Mononuclear cell (primary cell): ENCODE measurements around the gene RPUSD3. TPM values are rescaled to one million over a fixed set of nuclear protein-coding genes. Genes with fewer than 3 reads are reported as not detected.

Experiments
- H3K27me3 ChIP-seq: 2 replicates; pipeline ENCODE4 v1.6.0; 2011; ENCODE audit warnings: low read length, control low read depth; ENCODE audit not compliant: insufficient read depth
- H3K4me1 ChIP-seq: 2 replicates; pipeline ENCODE4 v1.5.1; 2011; ENCODE audit warnings: mild to moderate bottlenecking, low read length, control low read depth; ENCODE audit not compliant: insufficient read depth
- H3K4me3 ChIP-seq: 2 replicates; pipeline ENCODE4 v1.5.1; 2011; ENCODE audit warnings: mild to moderate bottlenecking, low read length, moderate library complexity
- H3K9me3 ChIP-seq: 2 replicates; pipeline ENCODE4 v1.5.1; 2011; ENCODE audit warnings: low read depth, mild to moderate bottlenecking, control low read depth, low read length
- total RNA-seq: library from RNA; depleted of rRNA; stranded (reverse); fragments of >200 nt; gene quantifications from one replicate; pipeline ENCODE4 v1.2.3, GENCODE V29; 2012

RPUSD3 gene
- total RNA-seq, 1 donor: 5.7 TPM

DNA sequence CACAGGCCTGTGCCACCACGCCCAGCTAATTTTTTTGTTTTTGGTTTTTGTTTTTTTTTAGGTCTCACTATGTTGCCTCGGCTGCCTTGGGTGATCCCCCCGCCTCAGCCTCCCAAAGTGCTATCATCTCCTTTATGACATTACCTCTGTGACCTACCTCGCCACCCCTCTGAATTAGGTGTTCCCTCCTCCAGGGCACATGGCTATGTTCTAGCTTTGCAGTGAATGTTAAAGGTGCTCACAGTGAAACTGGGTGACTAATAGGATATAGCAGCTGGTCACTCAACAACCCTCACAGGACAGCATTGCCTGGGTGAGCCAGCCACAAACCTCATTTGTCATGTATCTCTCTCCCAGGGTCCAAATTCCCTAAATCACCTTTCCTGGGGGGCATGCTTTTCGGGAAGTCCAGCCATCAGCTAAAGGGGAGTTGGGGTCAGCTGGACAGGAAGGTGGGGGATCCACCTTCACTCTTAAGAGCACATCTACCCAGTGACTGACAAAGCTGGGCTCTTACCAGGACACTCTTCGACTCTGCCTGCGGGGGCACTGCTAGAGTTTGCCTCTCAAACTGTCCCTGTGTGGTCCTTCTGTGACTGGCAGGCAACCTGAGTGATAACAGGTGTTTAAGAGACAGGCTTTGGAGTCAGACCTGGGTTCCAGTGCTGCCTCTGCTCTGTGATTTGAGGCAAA, 35.3 kb downstream of the RPUSD3 start:
- Histone ChIP-seq H3K9me3 (no peaks in the 10 kb centered on the region), H3K27me3 (no peaks in the 10 kb centered on the region), H3K4me1 (peaks cover 31% of the 10 kb centered on the region), H3K4me3 (no peak overlapping the region)

DNA sequence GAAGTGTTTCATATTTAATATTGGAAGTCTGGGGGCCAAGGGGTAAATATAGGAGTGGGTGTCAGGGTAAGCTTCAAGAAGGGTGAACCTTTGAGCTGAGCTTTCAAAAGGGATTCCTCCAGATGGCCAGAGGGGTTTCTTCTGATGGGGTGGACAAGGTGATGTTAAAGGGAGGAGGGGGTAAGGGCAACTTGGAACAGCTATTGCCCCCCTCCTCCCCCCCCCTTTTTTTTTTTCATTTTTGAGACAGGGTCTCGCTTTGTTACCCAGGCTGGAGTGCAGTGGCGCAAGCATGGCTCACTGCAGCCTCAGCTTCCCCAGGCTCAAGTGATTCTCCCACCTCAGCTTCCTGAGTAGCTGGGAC, 35.8 kb downstream of the RPUSD3 start:
- no peaks in the 10 kb centered on the region for H3K27me3 ChIP-seq

GRCh38 chr3:9806688-9807589, 36.9 kb downstream of the RPUSD3 start:
- Histone ChIP-seq H3K9me3 (no peaks in the 10 kb centered on the region), H3K4me1 (peaks cover 31% of the 10 kb centered on the region), H3K27me3 (no peaks in the 10 kb centered on the region), H3K4me3 (no peak overlapping the region)

More for the DNA sequence above, 35.8 kb downstream of the RPUSD3 start:
- no peaks in the 10 kb centered on the region for H3K9me3 ChIP-seq
- H3K4me1 ChIP-seq: peaks cover 31% of the 10 kb centered on the region
- H3K4me3 ChIP-seq: no peak overlapping the region

DNA sequence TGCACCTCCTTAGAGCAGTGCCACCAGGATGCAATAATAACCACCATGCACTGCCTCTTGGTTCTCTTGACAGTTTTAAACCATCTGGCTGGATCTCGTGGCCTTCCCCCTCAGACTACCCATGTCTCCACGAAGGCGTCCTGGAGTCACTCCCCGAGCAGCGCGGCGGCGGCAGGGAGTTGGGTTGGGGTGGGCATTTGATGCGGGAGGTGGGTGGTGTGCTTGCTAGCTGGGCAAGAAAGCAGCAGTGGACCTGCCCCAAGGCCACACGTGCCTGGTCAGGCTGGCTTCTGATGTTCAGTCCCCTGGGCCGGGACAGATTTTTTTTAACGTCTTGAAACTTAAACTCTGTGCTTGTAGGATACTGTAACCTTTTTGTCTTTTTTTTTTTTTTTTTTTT, 37.7 kb downstream of the RPUSD3 start:
- Histone ChIP-seq H3K27me3 (no peaks in the 10 kb centered on the region), H3K4me3 (no peak overlapping the region), H3K4me1 (peaks cover 31% of the 10 kb centered on the region), H3K9me3 (no peaks in the 10 kb centered on the region)

- H3K27me3 ChIP-seq: no peaks in the 10 kb centered on the region
These were observed 38.8 kb downstream of the RPUSD3 start for GRCh38 chr3:9804996-9805395.

GRCh38 chr3:9803494-9803893, 40.3 kb downstream of the RPUSD3 start:
- Histone ChIP-seq H3K9me3 (no peaks in the 10 kb centered on the region), H3K4me3 (no peak overlapping the region), H3K27me3 (no peaks in the 10 kb centered on the region), H3K4me1 (peaks cover 10% of the 10 kb centered on the region)

More at GRCh38 chr3:9804996-9805395, 38.8 kb downstream of the RPUSD3 start:
- H3K9me3 ChIP-seq: no peaks in the 10 kb centered on the region
- peaks cover 21% of the 10 kb centered on the region for H3K4me1 ChIP-seq
- H3K4me3 ChIP-seq: no peak overlapping the region

- Histone ChIP-seq H3K9me3 (no peaks in the 10 kb centered on the region), H3K4me1 (peaks cover 22% of the 10 kb centered on the region), H3K27me3 (no peaks in the 10 kb centered on the region), H3K4me3 (no peak overlapping the region)
These were observed 43.3 kb downstream of the RPUSD3 start for GRCh38 chr3:9800529-9800928.

- Histone ChIP-seq H3K27me3 (no peaks in the 10 kb centered on the region), H3K4me1 (peaks cover 44% of the 10 kb centered on the region), H3K4me3 (no peak overlapping the region), H3K9me3 (no peaks in the 10 kb centered on the region)
These were observed 46.4 kb downstream of the RPUSD3 start for GRCh38 chr3:9797196-9797945.

DNA sequence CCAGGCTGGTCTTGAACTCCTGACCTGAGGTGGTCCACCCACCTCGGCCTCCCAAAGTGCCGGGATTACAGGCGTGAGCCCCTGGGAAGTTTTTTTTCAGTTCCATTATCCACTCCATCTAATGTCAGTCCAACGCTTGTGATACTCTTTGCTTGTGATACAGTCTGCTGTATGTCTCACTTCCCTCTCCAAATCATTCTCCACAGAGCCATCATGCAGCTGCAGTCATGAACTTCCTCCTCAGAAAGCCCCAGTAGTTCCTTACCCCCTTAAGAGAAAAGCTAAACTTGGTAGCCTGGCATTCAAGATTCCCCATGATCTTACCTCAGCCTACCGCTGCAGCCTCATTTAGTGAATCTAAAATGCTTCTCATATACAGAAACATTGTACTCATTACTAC, 48.6 kb downstream of the RPUSD3 start:
- Histone ChIP-seq H3K9me3 (no peaks in the 10 kb centered on the region), H3K4me3 (no peak overlapping the region), H3K4me1 (peaks cover 59% of the 10 kb centered on the region), H3K27me3 (no peaks in the 10 kb centered on the region)

DNA sequence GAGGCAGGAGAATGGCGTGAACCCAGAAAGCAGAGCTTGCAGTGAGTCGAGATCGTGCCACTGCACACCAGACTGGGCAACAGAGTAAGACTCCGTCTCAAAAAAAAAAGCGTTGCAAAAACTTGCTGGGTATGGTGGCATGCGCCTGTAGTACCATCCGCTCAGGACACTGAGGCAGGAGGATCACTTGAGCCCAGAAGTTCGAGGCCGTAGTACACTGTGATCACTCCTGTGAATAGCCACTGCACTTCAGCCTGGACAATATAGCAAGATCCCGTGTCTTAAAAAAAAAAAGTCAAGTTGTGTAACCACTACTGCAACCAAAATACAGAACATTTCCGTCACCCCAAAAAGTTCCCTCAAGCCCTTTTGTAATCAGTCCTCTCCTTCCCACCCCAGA, 49.4 kb downstream of the RPUSD3 start:
- H3K27me3 ChIP-seq: no peaks in the 10 kb centered on the region
- no peak overlapping the region for H3K4me3 ChIP-seq
- peaks cover 59% of the 10 kb centered on the region for H3K4me1 ChIP-seq
- H3K9me3 ChIP-seq: no peaks in the 10 kb centered on the region

DNA sequence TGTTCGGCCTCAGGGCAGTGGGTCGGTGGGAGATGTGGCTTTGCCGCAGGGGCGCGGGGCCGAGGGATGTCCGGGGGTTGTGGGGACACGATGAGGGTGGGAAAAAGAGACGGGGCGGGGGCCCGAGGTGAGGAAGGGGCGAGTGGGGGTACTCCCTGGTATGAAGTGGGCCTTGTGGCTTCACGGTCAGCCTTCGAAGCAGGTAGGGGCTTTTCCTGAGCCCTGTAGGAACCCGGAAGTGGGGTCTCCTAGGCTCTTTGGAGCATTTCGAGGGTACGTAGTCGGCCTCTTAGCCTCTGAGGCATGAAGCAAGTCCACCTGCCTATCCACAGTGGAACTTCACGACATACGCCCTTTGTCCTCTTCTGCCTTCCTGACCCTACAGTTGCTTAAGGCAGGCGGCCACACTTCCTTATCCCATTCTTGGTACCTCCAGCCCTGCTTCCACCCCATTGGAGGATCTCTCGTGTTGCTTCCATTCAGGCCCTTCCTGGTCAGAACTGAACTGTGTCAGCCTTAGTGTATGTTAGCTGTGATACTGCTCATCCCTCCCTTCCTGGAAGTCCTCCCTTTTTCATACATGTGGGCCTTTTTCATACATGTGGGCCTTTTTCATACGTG, 50.5 kb downstream of the RPUSD3 start:
- no peaks in the 10 kb centered on the region for H3K27me3 ChIP-seq
- H3K4me3 ChIP-seq: peak overlapping the region; percentile 98
- H3K4me1 ChIP-seq: peaks cover 56% of the 10 kb centered on the region
- H3K9me3 ChIP-seq: no peaks in the 10 kb centered on the region

- H3K9me3 ChIP-seq: no peaks in the 10 kb centered on the region
- H3K4me3 ChIP-seq: peak within 1 kb of the TSS; percentile 98
- H3K4me1 ChIP-seq: peaks cover 56% of the 10 kb centered on the region
- H3K27me3 ChIP-seq: no peaks in the 10 kb centered on the region
These were observed 51.2 kb downstream of the RPUSD3 start, which contains the start of the genes ARPC4 and TADA3 for GRCh38 chr3:9792405-9793160. Gene ARPC4, plus strand, starts transcription at chr3:9793082. Its CDS starts 40 bp downstream, at chr3:9793122. Gene TADA3, minus strand, starts transcription at chr3:9792473. Its CDS starts 1,007 bp downstream, at chr3:9791466.

GRCh38 chr3:9791790-9792404, 51.9 kb downstream of the RPUSD3 start:
- Histone ChIP-seq H3K4me1 (peaks cover 52% of the 10 kb centered on the region), H3K27me3 (no peaks in the 10 kb centered on the region), H3K9me3 (no peaks in the 10 kb centered on the region), H3K4me3 (peak overlapping the region; percentile 98)

DNA sequence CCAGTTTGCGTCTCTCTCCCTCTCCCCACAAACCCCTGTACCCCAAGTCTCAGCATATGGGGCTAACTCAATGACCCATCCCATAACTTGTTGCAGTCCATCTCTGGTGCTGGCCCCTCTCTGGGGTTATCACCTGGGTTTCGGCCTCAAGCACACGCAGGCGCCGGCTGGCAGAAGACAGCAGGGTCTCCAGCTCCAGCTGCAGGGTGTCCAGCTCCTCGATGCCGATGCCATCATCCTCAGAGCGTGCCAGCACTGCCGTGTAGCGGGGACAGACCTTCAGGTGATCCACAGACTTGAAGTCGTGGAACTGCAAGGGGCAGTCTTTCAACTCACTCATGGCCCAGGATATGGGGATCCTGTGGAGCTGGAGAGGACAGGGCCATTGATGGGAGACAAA, 52.7 kb downstream of the RPUSD3 start:
- H3K4me3 ChIP-seq: no peak overlapping the region
- no peaks in the 10 kb centered on the region for H3K9me3 ChIP-seq
- H3K4me1 ChIP-seq: peaks cover 47% of the 10 kb centered on the region
- H3K27me3 ChIP-seq: no peaks in the 10 kb centered on the region
